Skin of body (tissue), 2 donors: ENCODE results near the gene SLC26A5. TPM values are rescaled to one million over a fixed set of nuclear protein-coding genes. Genes with fewer than 3 reads are reported as not detected.
"Not testable (repeated sequence)": the region's sequence is repeated elsewhere in the genome, so short reads cannot be mapped to it uniquely, and the experiment has no call there.

Source experiments
- DNase-seq: peaks from one replicate; lab custom pipeline; 2025; lab: John Stamatoyannopoulos, UW
- total RNA-seq: library from RNA; depleted of rRNA; stranded (reverse); fragments of >200 nt; gene quantifications from one replicate; pipeline ENCODE4 v1.2.3, GENCODE V29; 2014

Gene SLC26A5
- 0.20 TPM for total RNA-seq

DNA sequence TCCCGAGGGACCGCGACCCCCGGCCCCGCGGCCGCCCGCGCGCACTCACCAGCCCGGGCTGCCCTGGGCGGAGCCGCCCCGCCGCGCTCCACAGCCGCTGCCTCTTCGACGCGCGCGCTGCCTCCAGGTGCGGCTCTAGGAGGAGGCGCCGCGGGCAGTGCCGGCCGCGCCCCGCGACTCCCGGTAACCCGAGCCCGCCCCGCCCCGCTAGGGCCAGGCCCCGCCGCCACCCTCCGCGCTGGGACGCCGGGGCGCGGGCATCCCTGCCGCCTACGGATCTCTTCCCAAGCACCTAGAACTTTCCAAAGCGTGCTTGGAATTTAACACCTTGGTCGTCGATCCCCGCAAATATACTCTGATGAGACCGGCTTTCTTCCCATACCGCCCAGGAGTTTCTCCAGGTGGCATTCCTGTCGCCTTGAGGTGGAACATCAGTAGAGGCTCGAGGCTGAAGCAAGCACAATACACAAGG is at the start of gene SLC26A5:
Gene SLC26A5 (minus strand): TSS at position 159 of the 472 bp plus-strand sequence. CDS start 24,693 bp downstream, outside the sequence.
- no peak for DNase-seq

DNA sequence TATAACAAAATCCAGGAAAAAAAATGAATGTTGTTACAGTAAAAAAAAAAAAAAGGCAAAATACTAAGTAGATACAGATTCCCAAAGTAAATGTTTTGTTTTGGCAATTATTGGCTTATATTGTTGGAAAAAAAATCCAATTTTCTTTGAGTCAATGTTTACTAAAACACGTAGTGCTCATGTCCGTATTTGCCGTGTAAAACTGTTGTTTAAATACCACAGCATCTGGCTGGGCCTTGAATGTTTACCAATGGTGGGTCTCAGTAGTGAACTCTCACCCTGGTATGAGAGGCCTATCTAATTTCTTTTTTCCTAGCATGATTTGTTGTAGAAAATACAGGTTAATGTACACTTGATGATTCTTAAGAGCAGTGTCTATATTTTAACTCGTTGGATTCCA is 41.4 kb upstream of the SLC26A5 start:
- no peak for DNase-seq

DNA sequence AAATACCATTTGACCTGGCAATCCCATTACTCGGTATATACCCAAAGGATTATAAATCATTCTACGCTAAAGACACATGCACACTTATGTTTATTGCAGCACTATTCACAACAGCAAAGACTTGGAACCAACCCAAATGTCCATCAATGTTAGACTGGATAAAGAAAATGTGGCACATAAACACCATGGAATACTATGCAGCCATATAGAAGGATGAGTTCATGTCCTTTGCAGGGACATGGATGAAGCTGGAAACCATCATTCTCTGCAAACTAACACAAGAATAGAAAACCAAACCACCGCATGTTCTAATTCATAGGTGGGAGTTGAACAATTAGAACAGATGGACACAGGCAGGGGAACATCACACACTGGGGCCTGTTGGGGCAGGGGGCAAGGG is 40.9 kb upstream of the SLC26A5 start:
- DNase-seq: not testable (repeated sequence)

GRCh38 chr7:103480771-103481170 is 34.8 kb upstream of the SLC26A5 start:
- DNase-seq: no peak

- DNase-seq: no peak
Observed at GRCh38 chr7:103474956-103475355, 28.9 kb upstream of the SLC26A5 start.

DNA sequence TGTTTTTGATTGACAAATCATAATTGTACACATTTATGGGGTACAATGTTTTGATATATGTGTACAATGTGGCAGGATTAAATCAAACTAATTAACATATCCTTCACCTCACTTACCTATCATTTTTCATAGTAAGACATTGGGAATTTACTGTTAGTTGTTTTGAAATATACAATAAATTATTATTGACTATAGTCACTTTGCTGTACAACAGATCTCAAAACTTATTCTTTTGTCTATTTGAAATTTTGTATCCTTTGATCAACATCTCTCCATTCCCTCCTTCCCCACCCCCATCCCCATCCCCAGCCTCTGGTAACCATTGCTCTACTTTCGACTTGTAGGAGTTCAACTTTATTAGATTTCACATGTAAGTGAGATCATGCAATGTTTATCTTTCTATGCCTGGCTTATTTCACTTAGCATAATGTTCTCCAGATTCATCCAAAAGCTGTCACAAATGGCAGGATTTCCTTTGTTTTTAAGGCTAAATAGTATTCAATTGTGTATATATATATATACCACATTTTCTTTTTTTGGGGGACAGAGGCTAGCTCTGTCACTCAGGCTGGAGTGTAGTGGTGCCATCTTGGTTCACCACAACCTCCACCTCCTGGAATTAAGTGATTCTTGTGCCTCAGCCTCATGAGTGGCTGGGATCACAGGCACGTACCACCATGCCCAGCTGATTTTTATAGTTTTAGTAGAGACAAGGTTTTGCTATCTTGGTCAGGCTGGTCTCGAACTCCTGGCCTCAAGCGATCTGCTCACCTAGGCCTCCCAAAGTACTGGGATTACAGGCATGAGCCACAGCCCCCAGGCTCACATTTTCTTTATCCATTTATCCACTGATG is 23.3 kb upstream of the SLC26A5 start:
- no peak for DNase-seq

GRCh38 chr7:103466814-103467213 is 20.8 kb upstream of the SLC26A5 start:
- no peak for DNase-seq

GRCh38 chr7:103462358-103462757 is 16.4 kb upstream of the SLC26A5 start:
- no peak for DNase-seq

DNA sequence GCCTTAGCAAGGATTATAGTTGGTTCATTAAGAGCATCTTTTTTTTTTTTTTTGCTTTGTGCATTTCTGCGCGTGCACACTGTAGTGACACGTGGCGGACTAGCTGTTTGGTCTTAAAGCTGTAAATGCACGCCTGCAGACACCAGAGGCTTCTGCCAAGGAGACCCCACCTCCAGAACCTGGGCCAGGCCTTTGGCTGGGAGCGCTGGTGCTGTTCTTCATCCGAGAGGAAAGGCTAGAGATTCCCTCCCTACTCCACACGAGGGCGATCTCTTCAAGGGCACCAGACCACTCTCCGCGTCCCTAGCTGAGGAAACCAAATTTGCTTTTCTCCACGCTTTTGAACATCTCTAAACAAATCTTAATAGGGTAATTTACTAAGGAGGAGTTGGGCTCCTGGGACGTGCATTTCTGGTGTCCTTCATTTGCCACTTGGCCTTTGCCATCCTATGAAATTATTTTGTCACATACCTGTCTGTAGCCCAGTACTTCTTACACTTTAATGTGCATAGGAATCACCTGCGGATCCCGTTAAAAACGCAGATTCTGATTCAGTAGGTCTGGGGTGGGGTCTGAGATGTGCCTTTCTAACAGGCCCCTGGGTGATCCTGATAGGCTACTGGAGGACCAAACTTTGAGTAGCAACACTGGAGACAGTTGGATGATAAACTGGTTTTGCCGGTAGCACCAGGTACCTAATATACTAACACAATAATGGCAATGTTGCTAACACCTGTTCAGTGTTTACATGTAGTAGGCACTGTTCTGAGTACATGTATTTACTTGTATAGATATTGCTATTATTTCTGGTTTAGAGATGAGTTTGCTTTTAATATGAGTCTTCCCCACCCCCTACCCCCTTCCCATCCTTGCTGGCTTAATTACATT is 1.3 kb upstream of the SLC26A5 start:
- no peak for DNase-seq

DNA sequence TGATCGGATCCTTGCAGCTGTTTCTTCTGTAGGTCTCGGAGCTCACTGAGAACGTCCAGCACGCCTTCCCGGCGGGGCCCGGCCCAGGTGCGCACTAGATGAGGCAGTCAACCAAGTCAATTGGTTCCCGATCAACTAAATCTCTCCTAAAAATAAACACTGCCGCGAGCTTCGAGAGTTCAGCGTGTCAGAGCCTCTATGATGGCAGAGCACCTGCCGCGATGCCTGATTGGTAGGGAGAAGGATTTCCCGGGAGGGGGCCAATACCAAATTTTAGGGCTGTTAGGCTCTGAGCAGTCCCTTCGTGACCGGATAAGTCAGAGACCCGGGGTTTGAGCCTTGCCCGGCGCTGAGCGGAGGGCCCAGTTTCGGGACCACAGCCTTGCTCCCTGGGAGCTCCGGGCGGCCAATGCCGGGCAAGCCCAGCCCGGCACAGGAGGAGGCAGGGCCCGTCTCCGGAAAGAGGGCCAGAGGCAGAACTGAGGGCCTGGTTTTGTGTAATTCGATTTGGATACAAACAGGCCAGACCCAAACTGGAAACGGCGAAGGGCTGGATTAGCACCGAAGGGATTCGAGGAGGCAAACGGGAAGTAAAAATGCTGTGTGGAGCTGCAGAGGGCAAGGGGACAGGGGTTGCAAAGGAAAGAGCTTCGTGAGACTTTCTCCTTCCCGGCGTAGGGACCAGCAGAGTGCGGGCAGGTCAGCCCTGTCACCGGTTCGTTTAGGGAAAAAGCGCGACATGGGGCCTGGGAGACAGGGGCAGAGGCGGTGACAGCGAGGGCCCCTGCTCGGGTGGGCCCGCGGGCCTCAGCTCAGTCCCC is 569 bp downstream of the SLC26A5 start:
- no peak for DNase-seq

GRCh38 chr7:103439661-103440060 is 6.3 kb downstream of the SLC26A5 start:
- no peak for DNase-seq

DNA sequence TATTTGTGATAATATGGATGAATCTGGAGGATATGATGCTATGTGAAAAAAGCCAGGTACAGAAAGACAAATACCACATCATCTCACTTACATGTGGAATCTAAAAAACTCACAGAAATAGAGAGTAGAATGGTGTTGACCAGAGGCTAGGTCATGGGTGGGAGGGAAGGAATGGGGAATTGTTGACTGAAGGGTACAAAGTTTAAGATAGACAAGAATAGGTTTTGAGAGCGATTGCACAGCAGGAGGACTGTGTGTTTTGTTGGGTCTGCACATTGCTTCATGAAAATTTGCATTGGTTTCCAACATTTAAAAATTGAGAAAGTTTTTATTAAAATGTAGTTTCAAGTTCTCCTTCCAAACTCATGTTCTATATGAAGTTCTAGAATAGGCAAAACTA is 8.4 kb downstream of the SLC26A5 start:
- no peak for DNase-seq

DNA sequence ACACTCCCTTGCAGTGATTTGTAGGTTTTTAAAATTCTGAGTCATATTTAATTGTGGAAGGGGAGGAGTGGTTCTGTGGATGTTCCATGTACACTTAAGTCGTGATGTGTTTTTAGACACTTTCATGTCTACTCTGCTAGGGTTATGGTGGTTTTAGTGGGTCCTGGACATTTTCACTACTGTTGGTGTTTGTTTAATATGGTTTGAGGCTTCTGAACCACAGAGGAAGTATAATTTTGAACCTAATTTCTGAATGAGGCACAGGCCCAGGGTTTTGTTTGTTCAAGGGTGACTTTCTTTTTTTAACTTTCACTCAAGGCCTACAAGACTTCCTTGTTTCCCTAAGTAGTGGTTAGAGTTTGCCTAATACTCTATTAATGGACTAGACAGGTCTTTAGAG is 13.3 kb downstream of the SLC26A5 start:
- no peak for DNase-seq

DNA sequence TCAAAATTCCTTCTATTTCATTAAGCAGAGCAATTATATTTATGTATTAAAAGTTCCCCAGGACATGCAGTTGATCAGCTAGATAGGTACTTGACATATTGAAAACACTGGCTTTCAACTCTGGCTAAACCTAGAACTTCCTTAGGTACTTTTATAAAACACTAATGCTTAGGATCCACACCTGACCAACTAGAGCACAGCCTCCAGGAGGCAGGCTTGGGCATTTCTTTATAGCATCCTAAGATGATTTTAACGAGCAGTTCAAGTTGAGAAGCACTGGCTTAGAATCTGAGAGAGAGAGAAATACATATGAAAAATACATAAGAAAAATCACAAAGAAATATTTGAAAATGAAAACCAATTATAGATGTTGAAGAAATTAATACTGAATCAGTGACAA is 20.8 kb downstream of the SLC26A5 start:
- DNase-seq: no peak

DNA sequence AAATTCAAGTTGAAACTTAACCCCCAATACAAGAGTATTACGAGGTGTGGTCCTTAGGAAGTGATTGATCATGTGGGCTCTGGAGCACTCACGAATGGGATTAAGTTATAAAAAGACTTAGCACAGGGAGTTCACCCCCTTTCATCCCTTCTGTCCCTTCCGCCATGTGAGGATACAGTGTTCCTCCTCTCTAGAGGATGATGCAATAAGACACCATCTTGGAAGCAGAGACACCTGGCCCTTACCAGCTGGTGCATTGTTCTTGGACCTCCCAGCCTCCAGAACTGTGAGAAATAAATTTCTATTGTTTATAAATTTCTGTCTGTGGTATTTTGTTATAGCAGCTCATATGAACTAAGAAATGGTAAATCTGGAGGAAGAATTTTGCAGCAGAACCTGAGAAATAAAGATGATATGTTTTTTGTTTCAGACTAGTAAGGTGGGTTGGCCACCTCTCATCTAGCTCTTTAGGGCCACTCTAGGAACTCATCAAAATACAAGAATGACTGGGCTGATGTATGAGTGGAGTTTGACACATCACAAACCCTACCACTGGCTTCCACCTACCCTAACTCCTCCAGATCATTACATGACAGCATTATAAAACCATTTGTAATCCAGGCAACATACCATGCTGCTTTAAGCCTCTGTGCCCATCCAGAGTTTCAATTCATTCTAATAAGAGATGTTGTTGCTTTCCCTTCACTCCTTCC is 22.4 kb downstream of the SLC26A5 start:
- DNase-seq: no peak

DNA sequence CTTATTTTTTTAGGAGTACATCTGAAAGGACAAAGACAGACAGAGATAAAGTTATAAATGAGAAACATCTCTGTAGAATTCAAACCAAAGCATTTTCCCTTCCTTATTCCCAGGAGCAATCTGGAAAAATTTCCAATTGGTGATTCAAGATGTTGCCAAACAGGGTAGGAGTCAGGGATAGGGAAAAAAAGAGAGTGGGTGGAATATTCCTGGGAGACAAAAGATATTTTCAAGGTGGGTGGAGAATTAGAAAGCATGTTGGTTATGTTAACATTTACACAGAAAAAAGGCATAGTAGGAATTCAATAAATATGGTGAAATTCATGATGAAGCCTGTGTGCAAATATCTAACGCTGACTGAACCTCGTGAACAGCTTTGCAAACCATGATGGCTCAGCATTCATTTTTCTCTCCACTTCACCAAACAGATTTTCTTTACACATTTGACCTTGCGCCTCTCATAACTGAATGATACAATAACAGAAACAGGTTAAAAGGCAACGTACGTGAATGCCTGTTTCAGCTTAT is 25.1 kb downstream of the SLC26A5 start:
- no peak for DNase-seq

- DNase-seq: no peak
Observed at GRCh38 chr7:103418241-103418640, 27.8 kb downstream of the SLC26A5 start.

DNA sequence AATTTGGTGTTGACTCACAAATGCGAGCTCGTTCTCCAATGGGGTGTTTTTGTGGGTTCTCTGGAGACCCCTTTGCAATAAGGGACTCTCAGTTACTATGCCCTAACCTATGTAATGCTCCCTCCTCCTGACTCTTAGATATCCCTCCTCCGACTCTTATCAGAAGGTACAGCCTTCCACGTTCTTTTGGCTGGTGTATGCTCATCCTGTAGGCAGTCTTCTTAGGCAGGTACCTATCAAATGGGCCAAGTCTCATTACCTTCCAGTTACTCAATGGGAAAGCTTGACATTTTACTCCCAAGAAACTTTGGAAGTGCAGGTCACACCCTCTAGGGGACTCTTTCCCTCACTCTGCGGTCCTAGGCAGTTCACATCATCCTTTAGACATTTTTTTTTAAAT is 32.6 kb downstream of the SLC26A5 start:
- no peak for DNase-seq

- no peak for DNase-seq
Observed at GRCh38 chr7:103412151-103412550, 33.9 kb downstream of the SLC26A5 start.
